ENCODE data around the gene FEN1.

FEN1 gene, protein sequence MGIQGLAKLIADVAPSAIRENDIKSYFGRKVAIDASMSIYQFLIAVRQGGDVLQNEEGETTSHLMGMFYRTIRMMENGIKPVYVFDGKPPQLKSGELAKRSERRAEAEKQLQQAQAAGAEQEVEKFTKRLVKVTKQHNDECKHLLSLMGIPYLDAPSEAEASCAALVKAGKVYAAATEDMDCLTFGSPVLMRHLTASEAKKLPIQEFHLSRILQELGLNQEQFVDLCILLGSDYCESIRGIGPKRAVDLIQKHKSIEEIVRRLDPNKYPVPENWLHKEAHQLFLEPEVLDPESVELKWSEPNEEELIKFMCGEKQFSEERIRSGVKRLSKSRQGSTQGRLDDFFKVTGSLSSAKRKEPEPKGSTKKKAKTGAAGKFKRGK

GRCh38 chr11:61792310-61793082, at the start of gene FEN1, which contains the start of gene TMEM258:
Gene FEN1, plus strand, starts transcription at chr11:61792911. Its CDS starts 2,451 bp downstream, at chr11:61795362.
Gene TMEM258, minus strand, starts transcription at chr11:61792599. Its CDS starts 41 bp downstream, at chr11:61792558.
- H3K4me1 ChIP-seq (ENCODE audit: control insufficient read depth, insufficient read depth, low read length): 0 out of 2 replicates have a peak, but pooled peaks cover 1% of the 10 kb centered on the region
- H3K4me3 ChIP-seq (ENCODE audit: low read depth, low read length): peak within 1 kb of the TSS; percentile 87
- ChIA-PET POLR2A (interaction anchor here (0.5 to 3.6 kb wide), 10 partner anchors 9 to 157 kb away, joined by 3 to 38 read pairs (median 5); partner anchors contain the start of genes FADS1 and FADS2), CTCF (interaction anchor here (1.0 to 9.0 kb wide), 8 partner anchors 9 to 602 kb away, joined by 3 to 118 read pairs (median 7); no protein-coding TSS in a partner anchor)
- H3K27ac ChIP-seq (ENCODE audit: extremely low read depth, low read depth, low read length): peak within 1 kb of the TSS; percentile 89
- no peaks in the 10 kb centered on the region for H3K9me3 ChIP-seq (ENCODE audit: control insufficient read depth, insufficient read depth, low read depth, low read length)
- peaks cover 0 to 60% of the 10 kb centered on the region in 2 experiments; a peak in 2 of 3 replicates for H3K36me3 ChIP-seq (ENCODE audit: control insufficient read depth in 2 of 2, insufficient read depth in 1 of 2, low read length in 2 of 2)
- TF ChIP-seq ZNF571 (tag by site-specific recombination; IDR thresholded peaks at IDR 0.05) (no peak), ZNF488 (tag by site-specific recombination; IDR thresholded peaks at IDR 0.05) (no peak), ZNF433 (tag by site-specific recombination; IDR thresholded peaks at IDR 0.05; ENCODE audit: low read depth) (no peak), ZBTB7A (tag by site-specific recombination; IDR thresholded peaks at IDR 0.05; ENCODE audit: low read depth) (peak; percentile 60; the same call in 1 of the 2 replicates), ZFHX2 (tag by site-specific recombination; conservative IDR thresholded peaks at IDR 0.05) (no peak; the same call in 1 of the 2 replicates), ZNF544 (tag by site-specific recombination; IDR thresholded peaks at IDR 0.05) (no peak), WT1 (tag by site-specific recombination; IDR thresholded peaks at IDR 0.05) (no peak), YY1 (tag by site-specific recombination; IDR thresholded peaks at IDR 0.05) (0 out of 2 replicates have a peak, but pooled peaks have one; percentile 58), ZNF518A (tag by site-specific recombination; conservative IDR thresholded peaks at IDR 0.05; ENCODE audit: low read depth) (peak; percentile 87), ZBTB1 (tag by site-specific recombination; IDR thresholded peaks at IDR 0.05) (no peak), PATZ1 (tag by site-specific recombination; IDR thresholded peaks at IDR 0.05) (peak; percentile 35; the same call in 1 of the 2 replicates), ZBTB49 (tag by site-specific recombination; IDR thresholded peaks at IDR 0.05; ENCODE audit: low read depth) (no peak)
- TF ChIP-seq, protein P1, sequence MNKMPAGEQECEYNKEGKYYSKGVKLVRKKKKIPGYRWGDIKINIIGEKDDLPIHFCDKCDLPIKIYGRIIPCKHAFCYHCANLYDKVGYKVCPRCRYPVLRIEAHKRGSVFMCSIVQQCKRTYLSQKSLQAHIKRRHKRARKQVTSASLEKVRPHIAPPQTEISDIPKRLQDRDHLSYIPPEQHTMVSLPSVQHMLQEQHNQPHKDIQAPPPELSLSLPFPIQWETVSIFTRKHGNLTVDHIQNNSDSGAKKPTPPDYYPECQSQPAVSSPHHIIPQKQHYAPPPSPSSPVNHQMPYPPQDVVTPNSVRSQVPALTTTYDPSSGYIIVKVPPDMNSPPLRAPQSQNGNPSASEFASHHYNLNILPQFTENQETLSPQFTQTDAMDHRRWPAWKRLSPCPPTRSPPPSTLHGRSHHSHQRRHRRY (tag by site-specific recombination; IDR thresholded peaks at IDR 0.05): no peak
- TF ChIP-seq, protein P2, sequence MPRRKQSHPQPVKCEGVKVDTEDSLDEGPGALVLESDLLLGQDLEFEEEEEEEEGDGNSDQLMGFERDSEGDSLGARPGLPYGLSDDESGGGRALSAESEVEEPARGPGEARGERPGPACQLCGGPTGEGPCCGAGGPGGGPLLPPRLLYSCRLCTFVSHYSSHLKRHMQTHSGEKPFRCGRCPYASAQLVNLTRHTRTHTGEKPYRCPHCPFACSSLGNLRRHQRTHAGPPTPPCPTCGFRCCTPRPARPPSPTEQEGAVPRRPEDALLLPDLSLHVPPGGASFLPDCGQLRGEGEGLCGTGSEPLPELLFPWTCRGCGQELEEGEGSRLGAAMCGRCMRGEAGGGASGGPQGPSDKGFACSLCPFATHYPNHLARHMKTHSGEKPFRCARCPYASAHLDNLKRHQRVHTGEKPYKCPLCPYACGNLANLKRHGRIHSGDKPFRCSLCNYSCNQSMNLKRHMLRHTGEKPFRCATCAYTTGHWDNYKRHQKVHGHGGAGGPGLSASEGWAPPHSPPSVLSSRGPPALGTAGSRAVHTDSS (tag by site-specific recombination; IDR thresholded peaks at IDR 0.05): no peak
- TF ChIP-seq, protein P3, sequence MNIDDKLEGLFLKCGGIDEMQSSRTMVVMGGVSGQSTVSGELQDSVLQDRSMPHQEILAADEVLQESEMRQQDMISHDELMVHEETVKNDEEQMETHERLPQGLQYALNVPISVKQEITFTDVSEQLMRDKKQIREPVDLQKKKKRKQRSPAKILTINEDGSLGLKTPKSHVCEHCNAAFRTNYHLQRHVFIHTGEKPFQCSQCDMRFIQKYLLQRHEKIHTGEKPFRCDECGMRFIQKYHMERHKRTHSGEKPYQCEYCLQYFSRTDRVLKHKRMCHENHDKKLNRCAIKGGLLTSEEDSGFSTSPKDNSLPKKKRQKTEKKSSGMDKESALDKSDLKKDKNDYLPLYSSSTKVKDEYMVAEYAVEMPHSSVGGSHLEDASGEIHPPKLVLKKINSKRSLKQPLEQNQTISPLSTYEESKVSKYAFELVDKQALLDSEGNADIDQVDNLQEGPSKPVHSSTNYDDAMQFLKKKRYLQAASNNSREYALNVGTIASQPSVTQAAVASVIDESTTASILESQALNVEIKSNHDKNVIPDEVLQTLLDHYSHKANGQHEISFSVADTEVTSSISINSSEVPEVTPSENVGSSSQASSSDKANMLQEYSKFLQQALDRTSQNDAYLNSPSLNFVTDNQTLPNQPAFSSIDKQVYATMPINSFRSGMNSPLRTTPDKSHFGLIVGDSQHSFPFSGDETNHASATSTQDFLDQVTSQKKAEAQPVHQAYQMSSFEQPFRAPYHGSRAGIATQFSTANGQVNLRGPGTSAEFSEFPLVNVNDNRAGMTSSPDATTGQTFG (tag by site-specific recombination; IDR thresholded peaks at IDR 0.05; ENCODE audit: borderline replicate concordance): no peak
- TF ChIP-seq, protein P4, sequence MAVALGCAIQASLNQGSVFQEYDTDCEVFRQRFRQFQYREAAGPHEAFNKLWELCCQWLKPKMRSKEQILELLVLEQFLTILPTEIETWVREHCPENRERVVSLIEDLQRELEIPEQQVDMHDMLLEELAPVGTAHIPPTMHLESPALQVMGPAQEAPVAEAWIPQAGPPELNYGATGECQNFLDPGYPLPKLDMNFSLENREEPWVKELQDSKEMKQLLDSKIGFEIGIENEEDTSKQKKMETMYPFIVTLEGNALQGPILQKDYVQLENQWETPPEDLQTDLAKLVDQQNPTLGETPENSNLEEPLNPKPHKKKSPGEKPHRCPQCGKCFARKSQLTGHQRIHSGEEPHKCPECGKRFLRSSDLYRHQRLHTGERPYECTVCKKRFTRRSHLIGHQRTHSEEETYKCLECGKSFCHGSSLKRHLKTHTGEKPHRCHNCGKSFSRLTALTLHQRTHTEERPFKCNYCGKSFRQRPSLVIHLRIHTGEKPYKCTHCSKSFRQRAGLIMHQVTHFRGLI (tag by site-specific recombination; IDR thresholded peaks at IDR 0.05): no peak
